Activated T-cell treated with anti-CD3 and anti-CD28 coated beads for 24 hours (primary cell): ENCODE data around the gene GLRA2.

Experiments
- DNase-seq: peaks from one replicate; pipeline ENCODE4 v3.0.0-alpha.2; 2020; ENCODE audit warnings: low read depth

Gene GLRA2

DNA sequence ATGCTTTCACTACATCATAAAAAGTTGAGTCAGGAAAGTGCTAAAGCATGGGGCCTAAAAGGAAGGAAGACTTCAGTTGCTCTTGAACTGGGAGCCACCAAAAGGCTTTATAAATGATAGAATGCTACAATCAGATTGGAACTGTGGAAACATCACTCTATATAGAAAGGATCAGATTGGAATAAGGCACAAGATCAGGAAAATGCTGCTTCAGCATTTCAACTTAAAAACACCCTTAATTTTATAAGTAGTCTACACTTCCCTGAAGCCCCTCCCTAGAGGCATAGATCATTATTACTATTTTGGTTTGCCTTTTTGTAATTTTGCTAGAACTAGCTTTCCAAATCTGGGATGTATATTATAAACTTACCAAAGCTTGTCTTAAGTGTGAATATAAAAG lies 172.8 kb downstream of the GLRA2 start:
- no peak for DNase-seq

GRCh38 chrX:14712096-14712495 lies 182.8 kb downstream of the GLRA2 start:
- no peak for DNase-seq

DNA sequence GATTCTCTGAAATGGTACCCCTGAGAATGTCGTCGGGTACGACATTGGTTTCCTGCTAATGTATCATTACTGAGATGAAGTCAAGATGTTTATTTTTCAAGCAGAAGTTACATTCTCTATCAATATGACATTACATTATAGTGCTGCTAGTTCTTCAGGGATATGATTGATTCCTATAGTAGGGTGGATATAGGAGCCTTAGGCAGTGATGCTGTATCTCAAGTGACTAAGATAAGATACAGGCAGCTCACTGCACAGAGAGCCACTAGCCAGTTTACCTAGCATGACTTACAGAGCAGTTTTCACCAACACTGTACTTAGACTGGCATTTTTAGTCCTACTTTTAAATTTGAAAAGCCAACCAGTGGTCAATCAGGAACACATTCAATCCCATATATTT lies 188.6 kb downstream of the GLRA2 start:
- no peak for DNase-seq

GRCh38 chrX:14718403-14718802 lies 189.1 kb downstream of the GLRA2 start:
- DNase-seq, result no peak

DNA sequence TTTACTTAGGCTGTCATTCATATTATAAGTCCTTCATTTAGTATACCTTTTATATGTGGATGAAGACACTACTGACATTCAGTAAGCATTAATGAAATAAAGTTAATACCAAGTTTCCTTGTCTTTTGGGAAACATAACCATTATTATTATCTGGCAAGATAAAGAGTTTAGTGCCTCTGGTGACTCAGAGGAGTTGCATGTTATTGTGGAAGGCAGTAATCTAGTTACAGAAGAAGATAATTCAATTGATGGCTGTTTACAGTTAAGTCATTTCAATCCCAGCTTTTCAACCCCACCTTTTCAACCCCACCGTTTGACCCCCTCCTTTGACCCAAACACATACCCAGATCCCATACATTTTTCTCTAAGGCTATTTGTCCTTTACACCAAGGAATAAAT lies 199.7 kb downstream of the GLRA2 start:
- DNase-seq, result no peak

- DNase-seq, result no peak
These were observed 209.3 kb downstream of the GLRA2 start for GRCh38 chrX:14738643-14739042.

GRCh38 chrX:14753441-14753840 lies 224.1 kb downstream of the GLRA2 start:
- no peak for DNase-seq

GRCh38 chrX:14758029-14758491 lies 228.7 kb downstream of the GLRA2 start:
- DNase-seq, result no peak

DNA sequence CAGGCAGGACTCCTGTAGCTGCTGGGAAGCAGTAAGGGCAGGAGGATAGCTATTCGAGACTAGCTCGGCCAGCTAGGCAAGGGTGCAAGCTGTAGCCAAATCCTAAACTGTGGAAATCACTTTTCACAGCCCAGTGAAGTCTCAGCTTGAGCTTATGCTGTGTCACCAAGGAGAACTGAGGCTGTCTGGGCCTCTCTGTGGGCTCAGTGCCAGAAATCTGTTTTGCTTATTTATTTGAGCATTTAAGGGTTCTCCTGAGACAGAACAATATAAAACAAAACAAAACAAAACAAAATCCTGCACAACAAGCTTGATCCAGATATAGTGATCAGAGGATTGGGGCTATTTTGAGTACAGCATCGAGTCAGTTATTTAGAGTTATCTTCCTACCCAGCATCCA lies 246.1 kb downstream of the GLRA2 start:
- no peak for DNase-seq

GRCh38 chrX:14776901-14777300 lies 247.6 kb downstream of the GLRA2 start:
- DNase-seq, result no peak

DNA sequence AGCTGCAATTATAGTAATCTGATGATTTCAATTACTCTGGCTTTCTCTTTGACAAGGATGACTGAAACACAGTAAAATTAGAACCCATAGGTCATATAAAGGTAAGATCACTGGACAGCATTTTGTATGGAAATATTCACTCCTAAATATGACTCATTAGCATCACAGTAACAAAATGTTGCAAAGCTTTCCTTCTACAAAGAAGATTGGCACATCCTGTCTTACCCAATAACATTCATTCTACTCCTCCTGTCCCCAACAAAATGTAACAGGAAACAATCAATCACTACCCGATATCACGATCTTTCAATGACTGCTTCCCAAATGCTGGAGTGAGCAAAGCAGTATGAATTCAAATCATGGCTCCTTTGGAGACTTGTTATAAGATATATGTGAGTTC lies 248.2 kb downstream of the GLRA2 start:
- DNase-seq, result no peak

- DNase-seq, result no peak
These were observed 250.2 kb downstream of the GLRA2 start for GRCh38 chrX:14779580-14779979.
